Lung (tissue), 12 donors: Measurements from ENCODE around the gene SH3BGRL2. TPM values are rescaled to one million over a fixed set of nuclear protein-coding genes. Genes with fewer than 3 reads are reported as not detected.

Experiments used
- ATAC-seq: fragments of 200-7000 bp; cut with Tn5 transposase; one replicate; pipeline ENCODE4 v1.9.1; 2020; ENCODE audit warnings: moderate number of reproducible peaks; ENCODE audit not compliant: insufficient read depth, low FRiP score
- DNase-seq, 3 donors: peaks; one replicate each; pipeline ENCODE4 v3.0.0-alpha.2; 2013 to 2017
- H3K27ac ChIP-seq, 2 donors: one replicate each; pipeline ENCODE4 v1.5.1; 2013; ENCODE audit warnings: mild to moderate bottlenecking in 2 of 2, moderate library complexity in 2 of 2, control low read depth in 1 of 2, inconsistent platforms in 1 of 2, low read depth in 1 of 2, low read length in 1 of 2
- H3K27me3 ChIP-seq, 3 donors: one replicate each; pipeline ENCODE4 v1.5.1; 2013; ENCODE audit warnings: low read length in 2 of 3; ENCODE audit not compliant: control insufficient read depth in 3 of 3, insufficient read depth in 3 of 3
- H3K36me3 ChIP-seq, 4 donors: one replicate each; pipeline ENCODE4 v1.5.1; 2013; ENCODE audit warnings: low read length in 4 of 4, mild to moderate bottlenecking in 1 of 4, moderate library complexity in 1 of 4; ENCODE audit not compliant: control insufficient read depth in 4 of 4, insufficient read depth in 4 of 4
- H3K4me1 ChIP-seq, 5 donors: one replicate each; pipeline ENCODE4 v1.5.1; 2013; ENCODE audit warnings: low read length in 5 of 5, mild to moderate bottlenecking in 2 of 5, moderate library complexity in 1 of 5; ENCODE audit not compliant: control insufficient read depth in 5 of 5, insufficient read depth in 5 of 5
- H3K4me3 ChIP-seq: one replicate; pipeline ENCODE4 v1.5.1; 2013; ENCODE audit warnings: mild to moderate bottlenecking, control low read depth, moderate library complexity
- H3K9ac ChIP-seq, 2 donors: one replicate each; pipeline ENCODE4 v1.5.1; 2013; ENCODE audit warnings: low read length in 2 of 2, control low read depth in 1 of 2; ENCODE audit not compliant: insufficient read depth in 1 of 2
- H3K9me3 ChIP-seq, 4 donors: one replicate each; pipeline ENCODE4 v1.5.1; 2013; ENCODE audit warnings: low read length in 3 of 4, mild to moderate bottlenecking in 1 of 4, moderate library complexity in 1 of 4; ENCODE audit not compliant: control insufficient read depth in 4 of 4, insufficient read depth in 3 of 4
- WGBS, 2 donors: extraction: QIAGEN DNeasy Blood & Tissue Kit; methylation state at CpG; one replicate each; pipeline ENCODE4 v1.1.7; 2013; 5-methylcytosine and 5-hydroxymethylcytosine counted together
- polyA plus RNA-seq, 2 donors: library from polyadenylated mRNA; stranded (reverse); fragments of 200-250 nt; gene quantifications; one replicate each; pipeline ENCODE4 v1.2.1, GENCODE V29; 2013
- total RNA-seq, 2 donors: library from RNA; depleted of rRNA in 1 of 2; stranded (reverse); fragments of >200 nt in 1 of 2; gene quantifications; one replicate each; pipeline ENCODE4 v1.2.1, GENCODE V29; 2014 to 2021
- TF ChIP-seq, protein P1 (sequence below): IDR thresholded peaks from 2 replicates; pipeline ENCODE4 v1.5.1; 2012; ENCODE audit warnings: mild to moderate bottlenecking; ENCODE audit errors: control extremely low read depth, extremely low read depth
- donor health status: control.
- donor health status: control.
- donor health status: Bipolar disorder and iron deficiency.
- donor health status: healthy.
- donor health status: DM: yes; HTN: yes; CAD: no.

SH3BGRL2 gene
- total and polyA plus RNA-seq, 4 donors, result 7.4 to 38.5 (median 14.0) TPM

GRCh38 chr6:79708095-79708791 lies 77.1 kb downstream of the SH3BGRL2 start:
- no peak for ATAC-seq
- WGBS, 2 donors, result 75 to 80% methylated on average over 3 of the region's 3 CpGs

GRCh38 chr6:79710127-79710526 lies 79.0 kb downstream of the SH3BGRL2 start:
- Histone ChIP-seq H3K9ac (no peak overlapping the region), H3K27me3 (no peaks in the 10 kb centered on the region), H3K27ac (no peak overlapping the region), H3K9me3 (no peaks in the 10 kb centered on the region), H3K36me3 (no peaks in the 10 kb centered on the region), H3K4me1 (peaks cover 0 to 10% (median 0%) of the 10 kb centered on the region in 5 donors), H3K4me3 (no peak overlapping the region)
- DNase-seq (no peak), ATAC-seq (no peak)
- WGBS, 2 donors, result 60 to 88% methylated on average over 3 of the region's 3 CpGs
- TF ChIP-seq, protein P1, sequence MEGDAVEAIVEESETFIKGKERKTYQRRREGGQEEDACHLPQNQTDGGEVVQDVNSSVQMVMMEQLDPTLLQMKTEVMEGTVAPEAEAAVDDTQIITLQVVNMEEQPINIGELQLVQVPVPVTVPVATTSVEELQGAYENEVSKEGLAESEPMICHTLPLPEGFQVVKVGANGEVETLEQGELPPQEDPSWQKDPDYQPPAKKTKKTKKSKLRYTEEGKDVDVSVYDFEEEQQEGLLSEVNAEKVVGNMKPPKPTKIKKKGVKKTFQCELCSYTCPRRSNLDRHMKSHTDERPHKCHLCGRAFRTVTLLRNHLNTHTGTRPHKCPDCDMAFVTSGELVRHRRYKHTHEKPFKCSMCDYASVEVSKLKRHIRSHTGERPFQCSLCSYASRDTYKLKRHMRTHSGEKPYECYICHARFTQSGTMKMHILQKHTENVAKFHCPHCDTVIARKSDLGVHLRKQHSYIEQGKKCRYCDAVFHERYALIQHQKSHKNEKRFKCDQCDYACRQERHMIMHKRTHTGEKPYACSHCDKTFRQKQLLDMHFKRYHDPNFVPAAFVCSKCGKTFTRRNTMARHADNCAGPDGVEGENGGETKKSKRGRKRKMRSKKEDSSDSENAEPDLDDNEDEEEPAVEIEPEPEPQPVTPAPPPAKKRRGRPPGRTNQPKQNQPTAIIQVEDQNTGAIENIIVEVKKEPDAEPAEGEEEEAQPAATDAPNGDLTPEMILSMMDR, result no peak

More at GRCh38 chr6:79708095-79708791, 77.1 kb downstream of the SH3BGRL2 start:
- peaks cover 0 to 10% (median 0%) of the 10 kb centered on the region in 5 donors for H3K4me1 ChIP-seq
- no peaks in the 10 kb centered on the region for H3K27me3 ChIP-seq
- no peak overlapping the region for H3K27ac ChIP-seq
- no peaks in the 10 kb centered on the region for H3K9me3 ChIP-seq
- no peak overlapping the region for H3K4me3 ChIP-seq
- TF ChIP-seq, protein P1, result no peak
- DNase-seq, result no peak
- no peak overlapping the region for H3K9ac ChIP-seq
- no peaks in the 10 kb centered on the region for H3K36me3 ChIP-seq

- DNase-seq (no peak), ATAC-seq (no peak)
- Histone ChIP-seq H3K27ac (no peak overlapping the region), H3K4me1 (peaks cover 0 to 10% (median 0%) of the 10 kb centered on the region in 5 donors), H3K9ac (no peak overlapping the region), H3K4me3 (no peak overlapping the region), H3K27me3 (no peaks in the 10 kb centered on the region), H3K9me3 (no peaks in the 10 kb centered on the region), H3K36me3 (no peaks in the 10 kb centered on the region)
- TF ChIP-seq, protein P1, result no peak
- WGBS, 2 donors, result 77 to 79% methylated on average over 4 of the region's 4 CpGs
Measured at GRCh38 chr6:79711167-79711566, 80.0 kb downstream of the SH3BGRL2 start.
